AG20443 (cell line): ENCODE results near the gene CUX1.

ENCODE experiments used
- DNase-seq: peaks from one replicate; pipeline ENCODE4 v3.0.0; 2012; ENCODE audit warnings: low spot score, mixed read lengths

CUX1 gene

DNA sequence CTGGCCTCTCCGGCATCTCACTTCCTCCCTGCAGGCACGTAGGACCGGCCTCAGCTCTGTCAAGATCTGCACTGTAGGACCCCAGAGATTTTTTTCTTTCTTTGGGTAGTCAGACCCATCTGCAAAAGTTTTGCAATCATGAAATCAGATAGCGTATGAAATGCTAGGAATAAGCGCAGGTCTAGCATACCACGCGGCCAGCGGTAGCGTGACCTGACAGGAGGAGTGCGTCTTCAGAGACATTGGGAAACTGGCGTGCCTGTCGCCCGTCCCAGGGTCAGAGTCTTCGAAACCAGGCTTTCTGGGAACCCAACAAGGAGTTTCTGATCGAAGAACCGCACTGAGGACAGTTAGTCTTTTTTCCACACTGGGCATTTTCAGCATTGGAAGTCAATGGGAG lies 368.4 kb downstream of the CUX1 start:
- DNase-seq = no peak

DNA sequence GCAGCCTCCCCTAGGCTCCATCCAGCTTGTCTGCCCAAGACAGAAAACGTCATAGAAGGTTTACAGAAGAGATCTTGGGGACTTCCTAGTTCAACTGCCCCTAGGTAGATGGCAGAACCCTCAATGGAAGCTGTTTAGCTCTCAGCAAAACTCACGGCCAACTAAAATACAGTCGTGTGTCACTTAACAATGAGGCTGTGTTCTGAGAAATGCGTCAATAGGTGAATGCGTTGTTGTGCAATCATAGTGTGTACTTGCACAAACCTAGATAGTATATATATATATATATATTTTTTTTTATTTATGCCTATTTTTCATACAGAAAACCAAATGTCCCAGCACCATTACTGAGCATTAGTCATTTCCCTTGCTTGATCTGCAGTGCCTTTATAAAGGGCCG lies 368.9 kb downstream of the CUX1 start:
- DNase-seq = no peak

DNA sequence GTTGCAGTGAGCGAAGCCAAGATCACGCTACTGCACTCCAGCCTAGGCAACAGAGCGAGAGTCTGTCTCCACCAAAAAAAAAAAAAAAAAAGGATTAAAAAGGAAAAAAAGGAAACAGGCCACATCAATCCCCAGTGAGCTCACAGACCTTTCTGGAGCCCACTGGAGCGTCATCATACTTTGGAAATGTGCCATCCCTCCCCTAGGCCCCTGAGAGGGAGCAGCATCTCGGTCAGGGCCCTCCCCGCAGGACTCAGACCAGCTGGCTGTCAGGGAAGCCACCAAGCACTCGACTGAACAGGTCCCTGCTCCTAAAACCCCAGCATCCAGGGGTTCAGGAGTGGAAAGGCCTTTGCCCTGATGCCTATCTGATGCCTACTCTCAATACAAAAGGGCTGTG lies 371.3 kb downstream of the CUX1 start:
- DNase-seq = no peak

DNA sequence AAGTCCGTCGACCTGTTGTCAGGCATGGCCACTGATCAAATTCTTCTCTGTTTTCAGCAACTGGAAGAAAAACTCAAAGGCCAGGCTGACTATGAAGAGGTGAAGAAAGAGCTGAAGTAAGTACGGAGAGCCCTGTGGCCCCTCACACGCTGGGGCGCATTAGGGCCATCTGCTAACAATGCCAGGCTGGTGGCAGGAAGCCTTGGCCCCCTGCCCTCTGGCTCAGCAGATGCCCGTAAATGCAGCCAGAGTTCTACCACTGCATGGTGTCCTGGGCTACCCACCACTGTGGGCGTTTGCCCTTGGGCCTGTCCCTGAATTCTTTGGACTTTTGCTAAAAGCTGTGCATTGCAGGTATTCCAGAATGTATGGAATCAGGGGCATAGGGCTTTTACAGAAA lies 372.3 kb downstream of the CUX1 start:
- no peak for DNase-seq

DNA sequence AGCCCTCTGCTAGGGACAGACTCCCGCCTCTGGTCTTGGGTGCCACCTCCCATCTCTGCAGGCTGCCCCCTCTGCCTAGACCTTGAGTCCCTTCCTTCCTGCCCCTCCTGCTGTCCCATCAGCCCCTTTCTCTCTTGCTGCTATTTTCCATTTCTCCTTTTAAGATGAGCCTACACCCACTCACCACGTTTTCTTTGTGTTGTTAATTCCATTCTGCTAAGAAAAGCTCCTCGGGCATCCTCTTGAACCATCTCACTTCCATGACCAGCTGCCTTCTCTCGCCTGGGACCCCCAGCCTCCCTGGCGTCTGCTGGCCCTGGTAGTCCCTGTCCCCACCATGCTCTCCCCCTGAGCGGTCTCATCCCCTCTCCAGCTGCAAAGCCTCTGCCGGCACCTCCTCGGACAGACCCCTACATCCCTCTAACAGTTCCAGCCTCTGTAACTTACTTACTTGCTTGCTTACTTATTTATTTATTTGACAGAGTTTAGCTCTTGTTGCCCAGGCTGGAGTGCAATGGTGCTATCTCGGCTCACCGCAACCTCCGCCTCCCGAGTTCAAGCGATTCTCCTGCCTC lies 373.4 kb downstream of the CUX1 start:
- no peak for DNase-seq

DNA sequence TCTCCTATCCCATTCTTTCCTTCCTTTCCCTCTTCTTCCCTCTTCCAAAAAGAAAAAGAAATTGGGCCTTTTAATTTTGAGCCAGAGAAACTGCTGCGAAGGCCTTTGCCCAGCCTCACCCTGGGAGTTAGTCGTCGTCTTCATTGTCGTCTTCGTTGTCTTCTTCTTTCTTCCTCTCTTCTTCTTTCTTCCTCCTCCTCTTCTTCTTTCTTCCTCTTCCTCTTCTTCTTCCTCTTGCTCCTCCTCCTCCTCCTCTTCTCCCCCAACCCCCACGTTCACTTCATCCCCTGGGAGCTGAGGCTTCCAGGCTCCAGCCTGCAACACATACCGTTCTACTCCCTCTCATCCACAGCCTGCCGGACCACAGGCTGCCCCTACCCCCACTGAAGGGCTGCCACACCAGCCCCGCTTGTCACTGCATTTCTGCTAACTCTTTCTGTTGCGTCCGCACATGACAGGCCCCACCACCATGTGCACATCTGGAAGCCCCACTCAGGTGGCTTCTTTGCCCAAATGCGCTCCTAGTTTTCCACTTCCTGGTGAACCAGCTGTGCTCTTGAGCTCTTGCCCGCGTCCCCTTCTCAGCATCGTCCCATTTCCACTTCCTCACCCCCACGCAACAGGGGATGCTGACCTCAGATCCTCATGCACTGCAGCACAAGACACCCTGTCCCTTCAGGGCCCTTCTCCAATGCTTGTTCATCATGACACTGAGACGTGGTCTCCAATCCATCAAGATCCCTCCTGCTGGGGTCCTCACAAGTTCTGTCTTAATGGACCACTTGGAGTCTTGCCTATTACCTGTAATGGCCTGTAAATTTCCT lies 374.3 kb downstream of the CUX1 start:
- DNase-seq = no peak

DNA sequence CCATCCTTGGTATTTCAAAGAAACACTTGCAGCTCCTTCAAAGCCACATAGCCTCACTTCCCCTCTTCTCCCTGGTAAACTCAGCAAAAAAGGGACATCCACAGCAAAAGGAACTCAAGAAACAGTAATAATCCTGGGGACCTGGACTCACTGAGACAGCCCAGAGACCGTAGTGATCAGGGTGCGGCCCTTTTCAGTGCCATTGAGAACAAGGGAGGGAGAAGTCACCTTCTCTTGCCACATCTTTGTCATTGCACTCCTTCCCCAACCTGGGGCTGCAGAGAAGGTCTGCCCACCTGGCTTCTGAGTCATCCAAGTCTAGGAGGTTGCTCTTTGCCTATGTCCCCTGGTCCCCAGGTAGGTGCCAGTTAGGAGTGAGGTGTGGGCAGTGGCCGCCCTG lies 375.4 kb downstream of the CUX1 start:
- no peak for DNase-seq

DNA sequence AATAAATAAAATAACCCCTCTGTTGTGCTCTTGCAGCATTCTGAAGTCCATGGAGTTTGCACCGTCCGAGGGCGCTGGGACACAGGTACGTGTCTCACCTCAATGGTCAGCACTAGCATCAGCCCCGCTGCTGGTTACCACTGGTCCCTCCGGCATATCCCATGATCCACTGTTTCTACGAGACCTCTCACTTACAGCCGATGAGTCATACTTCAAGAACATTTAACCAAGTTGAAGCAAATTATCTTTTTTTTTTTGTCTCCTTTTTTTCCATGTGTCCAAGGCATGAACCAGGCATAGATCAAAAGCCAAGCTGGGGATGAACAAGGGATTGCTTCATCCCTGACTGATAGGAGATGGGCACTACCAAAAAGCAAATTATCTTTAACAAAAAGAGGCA lies 376.4 kb downstream of the CUX1 start:
- no peak for DNase-seq

DNA sequence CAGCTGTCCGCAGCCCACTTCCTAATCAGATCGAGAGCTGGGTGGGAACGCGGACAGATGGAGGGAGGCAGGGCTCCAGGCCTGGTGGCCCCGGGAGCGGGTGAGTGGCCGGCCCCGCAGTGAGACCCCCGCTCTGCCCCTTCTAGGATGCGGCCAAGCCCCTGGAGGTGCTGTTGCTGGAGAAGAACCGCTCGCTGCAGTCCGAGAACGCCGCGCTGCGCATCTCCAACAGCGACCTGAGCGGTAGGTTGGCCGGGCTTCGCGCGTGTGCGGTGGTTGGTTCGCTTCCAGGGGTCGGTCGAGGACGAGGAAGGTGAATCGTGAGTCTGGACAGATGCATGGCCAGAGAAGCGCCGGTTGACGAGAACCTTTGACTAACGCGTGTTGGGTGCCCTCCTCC lies 377.9 kb downstream of the CUX1 start:
- no peak for DNase-seq

DNA sequence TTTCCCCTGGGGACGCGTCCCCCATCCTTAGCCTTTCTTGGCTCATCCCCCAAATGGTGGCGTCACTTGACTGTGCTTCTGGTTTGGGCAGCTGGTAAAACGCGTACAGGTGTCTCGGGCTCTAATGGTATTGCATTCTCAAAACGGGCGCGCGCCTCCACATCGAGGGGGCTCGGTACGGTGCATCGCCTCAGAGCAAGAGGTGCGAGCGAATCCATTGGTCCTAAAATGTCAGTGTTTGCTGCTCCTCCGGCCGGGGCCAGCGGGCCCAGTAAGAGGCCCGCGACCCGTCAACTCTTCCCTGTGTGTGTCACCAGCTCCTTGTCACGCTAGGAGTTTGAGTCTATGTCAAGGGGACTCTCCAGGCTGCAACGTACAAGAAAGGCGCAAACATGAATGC lies 378.6 kb downstream of the CUX1 start:
- no peak for DNase-seq

DNA sequence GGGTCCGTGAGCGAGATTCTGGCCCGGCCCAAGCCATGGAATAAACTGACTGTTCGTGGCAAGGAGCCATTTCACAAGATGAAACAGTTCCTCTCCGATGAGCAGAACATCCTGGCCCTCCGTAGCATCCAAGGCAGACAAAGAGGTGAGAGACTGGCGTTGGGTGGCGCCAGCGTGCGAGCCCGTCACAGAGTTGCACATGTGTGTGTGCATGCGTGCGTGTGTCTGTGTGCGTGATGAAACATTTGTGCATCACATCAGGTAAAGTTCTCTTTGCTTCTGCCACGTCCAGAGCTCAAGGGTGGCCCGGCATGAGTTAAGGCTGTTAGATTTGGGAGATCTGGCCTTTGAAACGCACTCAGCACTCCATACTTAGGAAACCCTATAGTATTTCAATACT lies 379.7 kb downstream of the CUX1 start:
- no peak for DNase-seq

DNA sequence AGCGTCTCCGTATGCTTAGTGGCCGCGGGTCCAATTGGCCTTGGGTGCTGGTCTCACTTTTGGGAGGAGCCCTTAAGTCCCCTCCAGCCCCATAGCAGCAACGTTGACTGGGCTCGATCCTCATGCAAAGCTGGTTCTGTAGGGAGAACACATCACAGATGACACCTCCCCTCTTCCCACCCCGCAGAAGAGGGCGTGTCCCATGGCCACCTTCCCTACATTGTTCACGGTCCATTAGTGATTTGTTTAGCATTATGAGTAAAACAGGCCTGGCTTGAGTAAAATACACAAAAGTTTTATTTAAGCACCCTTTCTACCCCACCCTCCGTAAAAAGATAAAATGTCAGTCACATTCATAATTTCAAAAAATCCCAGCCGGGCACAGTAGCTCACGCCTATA lies 380.2 kb downstream of the CUX1 start:
- no peak for DNase-seq

DNA sequence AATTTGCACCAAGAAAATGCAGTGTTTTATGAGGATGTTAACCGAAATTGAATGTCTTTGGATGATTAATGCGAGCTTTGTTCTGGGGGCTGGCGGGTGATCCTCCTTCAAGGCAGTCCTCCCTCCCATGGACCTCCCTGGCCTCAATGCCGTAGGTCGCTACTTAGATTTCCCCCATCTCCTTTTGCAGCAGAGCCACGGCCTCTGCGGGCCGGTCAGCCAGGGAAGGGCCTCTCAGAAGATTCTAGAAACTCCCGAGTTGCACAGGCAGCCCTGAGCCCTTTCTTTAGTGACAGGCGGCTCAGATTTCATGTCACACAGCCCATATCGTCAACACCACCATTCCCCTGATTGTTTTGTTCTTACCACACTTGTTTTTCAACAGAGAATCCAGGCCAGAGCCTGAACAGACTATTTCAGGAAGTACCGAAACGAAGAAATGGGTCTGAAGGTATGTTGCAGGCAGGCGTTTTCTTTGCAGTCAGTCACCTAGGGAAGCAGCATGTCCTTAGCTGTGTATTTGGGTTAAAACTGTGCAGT lies 381.1 kb downstream of the CUX1 start:
- DNase-seq = no peak

DNA sequence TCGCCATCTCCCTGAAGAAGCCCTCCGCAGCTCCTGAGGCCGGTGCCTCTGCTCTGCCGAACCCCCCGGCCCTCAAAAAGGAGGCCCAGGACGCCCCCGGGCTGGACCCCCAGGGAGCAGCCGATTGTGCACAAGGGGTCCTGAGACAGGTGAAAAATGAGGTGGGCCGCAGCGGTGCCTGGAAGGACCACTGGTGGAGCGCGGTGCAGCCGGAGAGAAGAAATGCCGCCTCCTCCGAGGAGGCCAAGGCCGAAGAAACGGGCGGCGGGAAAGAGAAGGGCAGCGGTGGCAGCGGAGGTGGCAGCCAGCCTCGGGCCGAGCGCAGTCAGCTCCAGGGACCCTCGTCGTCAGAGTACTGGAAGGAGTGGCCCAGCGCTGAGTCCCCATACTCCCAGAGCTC lies 384.1 kb downstream of the CUX1 start:
- DNase-seq = no peak

DNA sequence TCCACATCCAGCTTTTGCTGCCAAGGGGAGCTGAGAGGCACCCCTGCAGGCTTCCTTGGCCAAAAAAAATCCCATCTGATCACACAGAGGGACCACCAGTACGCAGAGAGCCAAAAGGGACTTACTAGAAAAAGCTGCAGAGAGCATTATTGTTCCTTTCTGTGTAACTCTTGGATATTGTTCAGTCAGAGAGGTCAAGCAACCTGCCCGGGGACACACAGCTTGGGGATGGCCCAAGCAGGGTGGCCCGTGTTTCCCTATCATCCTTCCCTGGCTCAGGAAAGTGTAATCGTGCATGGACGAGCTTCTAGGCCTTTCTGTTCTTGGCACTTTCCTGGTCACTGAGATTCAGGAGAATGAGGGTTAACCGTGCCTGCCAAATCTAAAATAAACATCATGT lies 385.1 kb downstream of the CUX1 start:
- no peak for DNase-seq

DNA sequence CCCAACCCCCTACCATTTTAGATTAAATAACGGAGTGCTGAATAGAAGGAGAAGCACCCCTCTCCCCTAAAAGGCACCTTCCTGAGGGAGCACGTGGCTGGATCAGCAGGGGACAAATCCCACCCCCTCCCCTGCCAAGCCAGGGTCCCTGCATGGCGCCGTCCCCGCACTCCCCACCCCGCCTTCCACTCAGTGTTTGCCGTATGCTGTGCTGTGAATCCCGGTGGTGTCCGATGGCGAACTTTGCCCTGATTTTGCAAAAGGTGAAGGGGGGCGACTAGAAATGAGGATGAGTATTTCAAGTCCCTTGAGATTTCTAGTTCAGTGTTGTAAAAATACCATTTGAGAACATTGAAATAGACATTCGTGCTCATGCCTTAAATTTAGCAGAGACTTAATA lies 385.8 kb downstream of the CUX1 start:
- DNase-seq = no peak

DNA sequence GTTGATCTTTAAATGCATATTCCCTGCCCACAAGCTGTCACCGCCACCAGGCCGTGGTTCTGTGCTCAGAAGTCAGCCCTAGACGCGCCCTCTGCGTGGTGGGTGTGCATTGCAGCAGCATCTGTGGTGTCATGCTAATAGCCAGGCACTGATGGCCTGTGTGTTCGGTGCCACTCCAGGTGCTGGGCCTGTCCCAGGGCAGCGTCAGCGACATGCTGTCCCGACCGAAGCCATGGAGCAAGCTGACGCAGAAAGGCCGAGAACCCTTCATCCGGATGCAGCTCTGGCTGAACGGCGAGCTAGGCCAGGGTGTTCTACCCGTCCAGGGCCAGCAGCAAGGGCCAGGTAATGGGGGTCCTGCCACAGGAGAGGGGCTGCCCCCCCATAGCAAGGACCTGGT lies 386.8 kb downstream of the CUX1 start:
- DNase-seq = no peak

DNA sequence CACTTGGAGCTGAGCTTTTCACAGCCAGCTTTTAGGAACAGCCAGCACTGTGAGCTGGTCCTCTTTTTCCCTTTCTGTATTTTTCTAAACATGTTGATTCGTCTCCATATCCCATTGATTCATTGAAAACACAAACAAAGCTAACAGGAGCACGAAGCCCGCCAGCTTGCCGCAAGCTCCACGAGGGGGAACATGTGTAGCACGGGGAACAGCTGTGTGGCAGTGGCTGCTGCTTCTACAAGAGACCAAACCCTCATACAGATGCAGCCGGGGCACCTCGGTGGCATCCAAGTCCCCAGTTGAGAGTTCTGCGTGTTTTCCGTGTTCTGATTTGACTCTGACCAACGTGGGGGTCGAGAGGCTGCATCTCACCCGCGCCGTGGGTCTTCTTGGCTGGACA lies 388.5 kb downstream of the CUX1 start:
- DNase-seq = no peak

DNA sequence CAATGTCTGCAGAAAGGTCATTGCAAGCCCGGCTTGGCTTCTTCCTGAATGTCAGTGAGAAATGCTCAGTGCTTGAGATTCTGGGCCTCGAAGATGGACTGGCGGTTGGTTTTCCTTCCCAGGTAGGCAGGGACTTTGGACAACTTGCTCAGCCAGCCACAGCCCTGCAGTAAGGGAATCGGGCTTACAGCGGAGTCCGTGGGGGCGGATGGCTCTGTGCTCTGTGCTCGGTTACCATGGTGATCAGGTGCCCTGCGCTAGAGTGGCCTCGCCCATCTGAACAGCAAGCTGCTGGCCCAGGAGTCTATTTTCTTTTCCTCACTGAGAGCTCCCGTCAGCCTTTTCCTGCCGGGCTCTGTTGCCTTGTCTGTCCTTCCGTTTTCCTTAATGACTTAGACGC lies 391.4 kb downstream of the CUX1 start:
- DNase-seq = no peak

DNA sequence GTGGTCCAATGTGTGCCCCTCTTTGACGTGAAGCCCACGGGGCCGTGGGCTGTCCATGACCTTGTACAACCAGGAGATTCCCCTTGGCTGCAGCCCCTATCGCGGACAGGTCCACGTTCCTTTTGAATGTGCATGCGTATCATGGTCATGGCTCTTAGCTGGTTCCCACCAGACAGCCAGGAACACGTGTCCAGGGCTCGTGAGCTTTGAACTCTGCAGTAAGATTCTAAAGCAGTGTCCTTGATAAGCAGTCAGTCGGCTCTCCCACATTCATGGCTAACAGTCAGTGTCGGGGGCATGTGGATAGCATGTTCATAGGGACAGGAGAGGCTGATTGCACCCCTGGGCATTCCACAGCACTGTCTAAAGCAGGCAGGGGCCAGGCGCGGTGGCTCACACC lies 393.4 kb downstream of the CUX1 start:
- DNase-seq = no peak

DNA sequence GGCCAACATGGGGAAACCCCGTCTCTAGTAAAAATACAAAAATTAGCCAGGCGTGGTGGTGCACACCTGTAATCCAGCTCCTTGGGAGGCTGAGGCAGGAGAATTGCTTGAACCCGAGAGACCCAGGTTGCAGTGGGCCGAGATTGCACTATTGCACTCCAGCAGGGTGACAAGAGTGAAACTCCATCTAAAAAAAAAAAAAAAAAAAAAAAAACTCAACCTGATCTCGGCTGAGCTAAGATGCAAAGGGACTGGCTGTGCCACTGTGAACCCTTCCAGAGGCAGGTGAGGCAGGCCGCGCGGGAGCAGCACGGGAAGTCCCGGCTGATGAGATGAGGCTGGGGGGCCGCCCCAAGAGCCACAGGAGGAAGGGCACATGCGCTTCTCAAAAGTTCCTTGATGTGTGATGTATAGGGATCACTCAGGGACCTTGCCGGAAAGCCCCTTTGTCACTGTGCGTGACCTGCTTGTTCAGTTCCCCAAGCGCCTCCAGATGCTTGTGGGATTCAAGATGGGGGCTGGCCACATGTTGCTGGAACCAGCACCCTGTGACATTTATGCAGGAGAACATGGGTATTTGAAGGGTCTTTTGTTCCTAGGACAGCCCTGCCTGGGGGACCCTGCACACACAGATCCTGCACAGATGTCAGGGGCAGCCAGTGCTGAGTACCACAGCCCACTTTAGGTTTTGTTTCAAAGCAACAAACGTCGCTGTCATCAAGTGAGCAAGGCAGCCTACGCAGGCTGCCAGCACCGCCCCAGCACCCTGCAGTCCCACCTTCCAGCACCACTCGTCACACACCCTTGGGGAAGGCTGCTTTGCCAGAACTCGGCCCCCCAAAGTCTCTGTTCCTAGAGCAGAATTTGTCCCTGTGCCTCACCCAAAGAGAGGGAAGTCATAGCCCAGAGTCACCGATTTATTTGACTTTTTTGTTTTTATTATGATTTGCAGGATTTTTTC lies 394.4 kb downstream of the CUX1 start:
- no peak for DNase-seq

DNA sequence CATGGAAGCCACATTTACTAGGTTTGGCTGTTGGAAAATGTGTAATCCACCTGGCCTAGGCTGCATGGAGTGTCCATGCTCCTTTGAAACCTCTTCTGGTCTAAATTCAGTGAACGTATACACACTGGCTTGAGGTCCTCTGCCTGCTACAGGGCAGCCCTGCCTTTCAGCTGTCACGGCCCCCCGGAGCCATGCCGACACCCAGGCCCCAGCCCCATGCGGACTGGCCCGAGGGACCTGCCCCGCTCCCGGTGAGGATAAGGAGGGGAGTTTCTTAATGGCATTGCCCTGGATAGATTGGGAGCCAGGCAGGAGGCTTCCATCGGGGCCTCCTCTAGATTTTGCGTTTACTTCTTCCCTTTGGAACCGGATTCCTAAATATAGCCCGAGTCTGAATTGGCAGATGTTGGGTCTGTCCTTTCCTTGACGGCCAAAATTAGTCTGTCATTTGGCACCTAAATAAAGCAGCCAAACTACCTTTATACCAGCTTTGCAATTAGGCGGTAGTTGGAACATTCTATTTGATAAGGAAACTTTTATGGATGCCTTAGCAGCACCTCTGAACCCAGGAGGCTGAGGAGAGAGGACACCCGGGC lies 397.1 kb downstream of the CUX1 start:
- DNase-seq = no peak
